GM12878 (cell line): Measurements from ENCODE around the gene CPNE4. TPM values are rescaled to one million over a fixed set of nuclear protein-coding genes. Genes with fewer than 3 reads are reported as not detected.
A peak's percentile ranks its signal among the peaks of the same experiment; 100 is the strongest.

Experiments
- ATAC-seq: fragments of 200-7000 bp; cut with Tn5 transposase; 3 replicates; pipeline ENCODE4 v1.9.1; 2020; ENCODE audit warnings: mild to moderate bottlenecking, moderate library complexity
- BruUV-seq: library from RNA; stranded (reverse); fragments of 400-500 nt; replicated peaks from 2 replicates; lab custom pipeline; 2021; lab: Mats Ljungman, UMichigan
- CTCF ChIA-PET: fragments of 300-600 bp; sonication (Branson Sonifier 250); formaldehyde crosslinking; extraction: SDS; loops from one replicate; lab custom pipeline; 2021; ENCODE audit warnings: inconsistent platforms; lab: Yijun Ruan, JAX
- POLR2A ChIA-PET: fragments of 350-600 bp; formaldehyde crosslinking; extraction: SDS; loops from one replicate; lab custom pipeline; 2021; ENCODE audit warnings: inconsistent platforms; lab: Charles Lee
- RAD21 ChIA-PET: fragments of 300-600 bp; sonication (Branson Sonifier 250); formaldehyde crosslinking; loops from one replicate; lab custom pipeline; 2023; ENCODE audit warnings: antibody characterized with exemption; ENCODE audit not compliant: unreplicated experiment; lab: Charles Lee
- SMC1A ChIA-PET: fragments of 300-600 bp; sonication (Branson Sonifier 250); formaldehyde crosslinking; loops from one replicate; lab custom pipeline; 2023; ENCODE audit not compliant: unreplicated experiment, uncharacterized antibody; lab: Charles Lee
- DNase-seq: peaks from one replicate; pipeline ENCODE4 v3.0.0-alpha.2; 2011; ENCODE audit warnings: low read depth, low spot score
- FAIRE-seq: peaks from 3 replicates; lab custom pipeline; 2011; peaks lifted over from hg19 to GRCh38; lab: Jason Lieb, UNC
- H2AFZ ChIP-seq: 2 replicates; pipeline ENCODE4 v1.6.0; 2011; ENCODE audit warnings: low read depth, low read length, control low read depth; ENCODE audit not compliant: control insufficient read depth
- H3K27ac ChIP-seq: 2 replicates; pipeline ENCODE4 v1.5.1; 2011; ENCODE audit warnings: control low read depth; ENCODE audit not compliant: control insufficient read depth, insufficient read depth
- H3K27me3 ChIP-seq, 2 experiments: replicated peaks in 1 of 2; 2 replicates each; pipeline versions ENCODE4 v1.6.0 to v1.6.1; 2011; ENCODE audit warnings: low read length in 1 of 2; ENCODE audit not compliant: control insufficient read depth in 2 of 2, insufficient read depth in 2 of 2
- H3K36me3 ChIP-seq, 2 experiments: 2 replicates each; pipeline ENCODE4 v1.5.1; 2011; ENCODE audit warnings: low read length in 1 of 2; ENCODE audit not compliant: control insufficient read depth in 2 of 2, insufficient read depth in 2 of 2
- H3K4me1 ChIP-seq: 2 replicates; pipeline ENCODE4 v1.6.1; 2011; ENCODE audit warnings: mild to moderate bottlenecking, low read length, moderate library complexity, mixed read lengths; ENCODE audit not compliant: control insufficient read depth, insufficient read depth
- H3K4me2 ChIP-seq: 2 replicates; pipeline ENCODE4 v1.6.0; 2011; ENCODE audit warnings: control low read depth; ENCODE audit not compliant: control insufficient read depth, insufficient read depth
- H3K4me3 ChIP-seq: fragments of 200-600 bp; sonication (generic); 2 replicates; pipeline ENCODE4 v1.5.1; 2016
- H3K79me2 ChIP-seq: 2 replicates; pipeline ENCODE4 v1.6.0; 2011; ENCODE audit warnings: low read length; ENCODE audit not compliant: control insufficient read depth, insufficient read depth
- H3K9ac ChIP-seq: 2 replicates; pipeline ENCODE4 v1.8.0; 2011; ENCODE audit warnings: low read length, control low read depth, mixed read lengths; ENCODE audit not compliant: control insufficient read depth, insufficient read depth
- H3K9me3 ChIP-seq: replicated peaks from 3 replicates; pipeline ENCODE4 v1.5.1; 2011; ENCODE audit warnings: mild to moderate bottlenecking, low read length; ENCODE audit not compliant: control insufficient read depth, insufficient read depth
- H4K20me1 ChIP-seq: 2 replicates; pipeline ENCODE4 v1.6.0; 2011; ENCODE audit not compliant: control insufficient read depth, insufficient read depth
- EP300 ChIP-seq, 2 experiments: fragments of 150-350 bp in 1 of 2; IDR thresholded peaks; 2 replicates each; pipeline ENCODE4 v1.6.1; 2011 to 2012; ENCODE audit warnings: low read depth in 2 of 2, low read length in 2 of 2, borderline replicate concordance in 1 of 2, improper control_type of control experiment in 1 of 2, inconsistent platforms in 1 of 2; ENCODE audit not compliant: control insufficient read depth in 1 of 2
- ESRRA ChIP-seq: IDR thresholded peaks from 2 replicates; pipeline ENCODE4 v1.6.1; 2012; ENCODE audit warnings: mild to moderate bottlenecking, low read length, improper control_type of control experiment
- GATAD2B ChIP-seq: fragments of 450-650 bp; conservative IDR thresholded peaks from 2 replicates; pipeline ENCODE4 v1.6.1; 2017; ENCODE audit warnings: low read depth, mild to moderate bottlenecking, moderate library complexity
- JUND ChIP-seq: IDR thresholded peaks from 2 replicates; pipeline ENCODE4 v1.6.1; 2012; ENCODE audit warnings: low read depth, mild to moderate bottlenecking, low read length, improper control_type of control experiment, moderate library complexity
- LARP7 ChIP-seq: fragments of 450-650 bp; IDR thresholded peaks from 2 replicates; pipeline ENCODE4 v1.6.1; 2017; ENCODE audit warnings: mild to moderate bottlenecking
- SPI1 ChIP-seq: IDR thresholded peaks from 2 replicates; pipeline ENCODE4 v1.6.1; 2011; ENCODE audit warnings: low read depth, mild to moderate bottlenecking, low read length, moderate library complexity, borderline replicate concordance; ENCODE audit not compliant: insufficient read depth
- WRNIP1 ChIP-seq: IDR thresholded peaks from 2 replicates; pipeline ENCODE4 v1.6.1; 2011; ENCODE audit warnings: low read depth, low read length, improper control_type of control experiment, borderline replicate concordance
- ZNF274 ChIP-seq: IDR thresholded peaks from one replicate; pipeline ENCODE4 v1.8.0; 2011; ENCODE audit not compliant: insufficient read length, insufficient read depth
- ZNF384 ChIP-seq: IDR thresholded peaks from 2 replicates; pipeline ENCODE4 v1.6.1; 2012; ENCODE audit warnings: low read depth, mild to moderate bottlenecking, low read length, improper control_type of control experiment, borderline replicate concordance
- WGBS: methylation state at CpG from one replicate; pipeline ENCODE4 v1.1.6; 2016; ENCODE audit warnings: low lambda C conversion rate; ENCODE audit not compliant: insufficient replicate concordance, insufficient coverage; ENCODE audit errors: missing lambda C conversion rate; 5-methylcytosine and 5-hydroxymethylcytosine counted together
- in situ Hi-C: fragments of 300-500 bp; cut with MboI; formaldehyde crosslinking; loops from 9 replicates; pipeline ENCODE4 v1.14.3; 2018; ENCODE audit warnings: mixed read lengths
- intact Hi-C: fragments of 100-400 bp; cut with micrococcal nuclease; formaldehyde crosslinking; loops from one replicate; pipeline ENCODE4 v1.14.2; 2022; ENCODE audit not compliant: unreplicated experiment
- polyA plus RNA-seq, 11 experiments: library from polyadenylated mRNA; depleted of rRNA in 4 of 11; unstranded in 6 of 11; stranded (reverse) in 5 of 11; fragments of >200 nt; fragmentation: Nextera tagmentation in 4 of 11; fragmentation: Illumina TruSeq in 1 of 11; extraction: Ambion mirVana in 4 of 11; extraction: Trizol in 1 of 11; gene quantifications; 1 replicate in 1 of 11; 2 replicates in 10 of 11; pipeline versions ENCODE4 v1.2.1 to v1.2.3, GENCODE V29; 2011 to 2016; ENCODE audit warnings: inconsistent platforms in 2 of 11, missing spikeins in 2 of 11, low read depth in 1 of 11
- total RNA-seq, 4 experiments: library from RNA; depleted of rRNA in 3 of 4; stranded (reverse); fragments of >200 nt in 3 of 4; fragmentation: Illumina TruSeq in 1 of 4; extraction: Trizol in 1 of 4; gene quantifications; 2 replicates each; pipeline versions ENCODE4 v1.2.1 to v1.2.3, GENCODE V29; 2013 to 2021
- TF ChIP-seq, protein P1 (sequence below): fragments of 450-650 bp; IDR thresholded peaks from 2 replicates; pipeline ENCODE4 v1.6.1; 2017; ENCODE audit warnings: borderline replicate concordance
- TF ChIP-seq, protein P2 (sequence below): fragments of 450-650 bp; formaldehyde crosslinking; IDR thresholded peaks from 2 replicates; pipeline ENCODE4 v1.4.0; 2022; ENCODE audit warnings: mild to moderate bottlenecking, moderate library complexity

CPNE4 gene
- total and polyA plus RNA-seq, 10 of the 15 experiments (the other 5 are each of a cell fraction or from before 2014, with no cell fraction given), result 0.17 to 1.9 (median 0.48) TPM; not detected in 1

DNA sequence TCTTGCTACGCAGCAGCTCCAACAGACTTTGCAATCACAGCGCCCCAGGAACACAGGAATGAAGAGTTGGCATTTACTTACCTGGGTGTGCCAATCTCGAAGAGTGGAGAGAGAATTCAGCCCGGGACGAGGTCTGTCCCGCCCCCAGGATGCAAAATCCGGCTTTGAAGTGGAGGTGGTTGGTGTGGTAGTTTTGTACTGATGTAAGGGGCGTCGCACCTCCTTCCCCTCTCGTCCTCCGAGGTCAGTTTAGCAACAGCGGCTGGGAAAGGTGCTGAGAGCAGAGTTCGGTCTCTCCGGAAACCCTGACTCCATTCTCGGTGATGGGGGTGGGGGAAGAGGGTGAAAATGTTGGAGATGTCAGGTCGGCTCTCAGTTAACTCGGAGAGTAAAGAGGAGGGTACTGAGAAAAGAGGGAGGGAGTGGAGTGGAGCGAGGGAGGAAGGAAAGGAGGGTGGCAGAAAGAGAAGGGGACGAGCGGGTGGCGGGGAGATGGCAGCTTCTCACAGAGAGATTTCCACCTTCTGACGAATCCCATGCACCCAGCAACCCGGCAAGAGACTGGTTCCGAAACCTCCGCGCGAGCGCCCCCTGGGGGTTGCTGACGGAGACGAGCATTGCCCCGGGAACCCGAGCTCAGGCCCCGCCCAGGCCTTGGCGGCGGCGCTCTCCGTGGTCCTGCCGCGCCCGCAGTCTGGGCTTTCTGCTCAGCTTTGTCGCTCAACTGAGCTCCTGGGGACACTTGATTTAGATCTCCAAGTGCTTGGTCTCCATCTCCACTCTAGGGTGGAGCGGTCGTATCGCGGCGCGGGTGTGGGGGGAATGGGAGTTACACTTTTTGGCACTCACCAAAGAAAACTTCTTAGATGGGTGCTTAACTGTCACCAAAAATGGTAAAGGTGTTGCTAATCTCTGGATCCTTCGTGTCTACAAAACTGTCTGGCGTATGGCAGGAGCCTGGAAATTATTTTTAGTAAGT lies at the start of gene CPNE4 (continued):
- TF ChIP-seq LARP7 (0 out of 2 replicates have a peak, but pooled peaks have one; percentile 31), ZNF274 (no peak), JUND (no peak), WRNIP1 (no peak), GATAD2B (no peak)

DNA sequence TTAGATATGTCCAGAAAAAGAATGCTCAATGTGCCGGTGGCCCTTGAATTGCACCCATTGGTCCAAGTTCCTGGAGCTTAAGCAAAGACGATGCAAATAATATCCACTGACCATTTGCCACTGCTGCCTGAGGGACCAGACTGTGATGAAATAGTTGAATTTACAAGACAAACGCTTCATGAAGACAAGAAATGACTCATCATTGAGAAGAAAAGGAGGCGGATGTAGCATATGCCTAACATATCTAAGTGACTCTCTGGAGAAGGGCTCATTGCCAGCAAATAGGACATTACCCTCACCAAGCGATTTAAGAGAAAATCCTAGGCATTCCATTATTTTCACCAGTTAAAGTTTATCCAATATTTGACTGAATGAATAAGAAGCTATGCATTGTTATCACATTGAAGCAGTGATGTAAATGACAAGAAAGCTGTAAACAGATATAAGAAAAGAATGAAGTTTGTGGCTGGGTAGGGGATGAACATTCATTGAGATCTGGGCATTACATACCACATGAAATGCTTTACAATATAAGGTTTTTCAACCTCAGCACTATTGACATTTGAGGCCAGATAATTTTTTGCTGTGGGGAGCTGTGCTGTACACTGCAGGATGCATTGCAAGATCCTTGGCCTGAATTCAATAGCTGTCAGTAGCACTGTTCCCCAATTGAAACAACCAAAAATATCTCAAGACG lies 48.9 kb upstream of the CPNE4 start:
- POLR2A ChIA-PET, result no interaction called here
- no peak overlapping the region for H3K4me3 ChIP-seq
- no peaks in the 10 kb centered on the region for H3K36me3 ChIP-seq
- FAIRE-seq, result no peak
- H3K9ac ChIP-seq, result no peak overlapping the region
- in situ Hi-C loops (no loop called here), intact Hi-C loops (no loop called here)
- H3K79me2 ChIP-seq, result no peaks in the 10 kb centered on the region
- CTCF ChIA-PET, result interaction anchor here (1.2 kb wide), 1 partner anchor 45 kb away, joined by 3 read pairs; no protein-coding TSS in a partner anchor
- H3K27me3 ChIP-seq, result no peaks in the 10 kb centered on the region
- WGBS, result 20% methylated on average over 6 of the region's 6 CpGs
- no peaks in the 10 kb centered on the region for H3K9me3 ChIP-seq
- SMC1A ChIA-PET, result interaction anchor here (1.0 kb wide), 1 partner anchor 13 kb away, joined by 3 read pairs; no protein-coding TSS in a partner anchor
- no peak overlapping the region for H3K27ac ChIP-seq
- RAD21 ChIA-PET, result no interaction called here
- TF ChIP-seq, protein P1, sequence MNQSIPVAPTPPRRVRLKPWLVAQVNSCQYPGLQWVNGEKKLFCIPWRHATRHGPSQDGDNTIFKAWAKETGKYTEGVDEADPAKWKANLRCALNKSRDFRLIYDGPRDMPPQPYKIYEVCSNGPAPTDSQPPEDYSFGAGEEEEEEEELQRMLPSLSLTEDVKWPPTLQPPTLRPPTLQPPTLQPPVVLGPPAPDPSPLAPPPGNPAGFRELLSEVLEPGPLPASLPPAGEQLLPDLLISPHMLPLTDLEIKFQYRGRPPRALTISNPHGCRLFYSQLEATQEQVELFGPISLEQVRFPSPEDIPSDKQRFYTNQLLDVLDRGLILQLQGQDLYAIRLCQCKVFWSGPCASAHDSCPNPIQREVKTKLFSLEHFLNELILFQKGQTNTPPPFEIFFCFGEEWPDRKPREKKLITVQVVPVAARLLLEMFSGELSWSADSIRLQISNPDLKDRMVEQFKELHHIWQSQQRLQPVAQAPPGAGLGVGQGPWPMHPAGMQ, result no peak
- TF ChIP-seq ZNF384, result no peak
- no peak for TF ChIP-seq ESRRA
- TF ChIP-seq, protein P2, sequence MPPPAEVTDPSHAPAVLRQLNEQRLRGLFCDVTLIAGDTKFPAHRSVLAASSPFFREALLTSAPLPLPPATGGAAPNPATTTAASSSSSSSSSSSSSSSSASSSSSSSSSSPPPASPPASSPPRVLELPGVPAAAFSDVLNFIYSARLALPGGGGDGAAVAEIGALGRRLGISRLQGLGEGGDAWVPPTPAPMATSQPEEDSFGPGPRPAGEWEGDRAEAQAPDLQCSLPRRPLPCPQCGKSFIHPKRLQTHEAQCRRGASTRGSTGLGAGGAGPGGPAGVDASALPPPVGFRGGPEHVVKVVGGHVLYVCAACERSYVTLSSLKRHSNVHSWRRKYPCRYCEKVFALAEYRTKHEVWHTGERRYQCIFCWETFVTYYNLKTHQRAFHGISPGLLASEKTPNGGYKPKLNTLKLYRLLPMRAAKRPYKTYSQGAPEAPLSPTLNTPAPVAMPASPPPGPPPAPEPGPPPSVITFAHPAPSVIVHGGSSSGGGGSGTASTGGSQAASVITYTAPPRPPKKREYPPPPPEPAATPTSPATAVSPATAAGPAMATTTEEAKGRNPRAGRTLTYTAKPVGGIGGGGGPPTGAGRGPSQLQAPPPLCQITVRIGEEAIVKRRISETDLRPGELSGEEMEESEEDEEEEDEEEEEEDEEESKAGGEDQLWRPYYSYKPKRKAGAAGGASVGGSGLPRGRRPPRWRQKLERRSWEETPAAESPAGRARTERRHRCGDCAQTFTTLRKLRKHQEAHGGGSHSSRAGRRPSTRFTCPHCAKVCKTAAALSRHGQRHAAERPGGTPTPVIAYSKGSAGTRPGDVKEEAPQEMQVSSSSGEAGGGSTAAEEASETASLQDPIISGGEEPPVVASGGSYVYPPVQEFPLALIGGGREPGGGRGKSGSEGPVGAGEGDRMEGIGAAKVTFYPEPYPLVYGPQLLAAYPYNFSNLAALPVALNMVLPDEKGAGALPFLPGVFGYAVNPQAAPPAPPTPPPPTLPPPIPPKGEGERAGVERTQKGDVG, result no peak
- TF ChIP-seq EP300 (IDR thresholded peaks at IDR 0.05; ENCODE audit: borderline replicate concordance in 1 of 2, control insufficient read depth in 1 of 2, low read depth in 2 of 2, low read length in 2 of 2), result no peak
- no peak for TF ChIP-seq SPI1
- H2AFZ ChIP-seq, result no peak overlapping the region
- no peak for ATAC-seq
- DNase-seq, result no peak
- H3K4me1 ChIP-seq, result no peaks in the 10 kb centered on the region
- H3K4me2 ChIP-seq, result no peak overlapping the region
- no TSS peak for BruUV-seq
- no peaks in the 10 kb centered on the region for H4K20me1 ChIP-seq
